Retinal pigment epithelial cell (primary cell): ENCODE data around the gene RELA.

Source experiments
- DNase-seq: peaks from one replicate; pipeline ENCODE4 v3.0.0-alpha.2; 2010; ENCODE audit warnings: low read depth
- H3K4me3 ChIP-seq: 2 replicates; pipeline ENCODE4 v1.5.1; 2011; ENCODE audit warnings: mild to moderate bottlenecking, low read length, control low read depth, moderate library complexity
- CTCF ChIP-seq: conservative IDR thresholded peaks from 2 replicates; pipeline ENCODE4 v1.5.1; 2011; ENCODE audit warnings: low read depth, low read length, control low read depth, inconsistent platforms

The RELA gene

GRCh38 chr11:65703846-65704245, 41.1 kb upstream of the RELA start:
- no peak overlapping the region for H3K4me3 ChIP-seq
- DNase-seq, result no peak
- no peak for TF ChIP-seq CTCF

- no peak for DNase-seq
- no peak overlapping the region for H3K4me3 ChIP-seq
- TF ChIP-seq CTCF, result no peak
Measured at GRCh38 chr11:65701686-65702085, 39.0 kb upstream of the RELA start.

DNA sequence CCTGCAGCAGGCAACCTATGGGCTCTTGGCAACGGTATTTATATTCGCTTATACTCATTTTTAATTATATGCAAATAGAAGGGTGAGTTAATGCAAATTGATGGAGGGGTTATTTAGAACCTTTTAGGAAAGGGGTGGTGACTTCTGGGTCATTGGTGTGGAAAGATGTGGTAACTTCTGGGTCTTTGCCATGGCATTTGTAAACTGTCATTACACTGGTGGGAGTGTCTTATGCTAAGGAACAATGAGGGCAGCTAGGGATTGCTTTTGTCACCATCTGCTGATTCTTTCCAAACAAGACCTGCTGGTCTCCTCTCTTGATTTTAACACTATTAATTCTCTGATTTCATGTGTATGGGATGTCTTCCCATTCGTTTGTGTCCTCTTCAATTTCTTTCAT, 37.7 kb upstream of the RELA start:
- DNase-seq, result no peak
- no peak for TF ChIP-seq CTCF
- H3K4me3 ChIP-seq, result no peak overlapping the region

- no peak overlapping the region for H3K4me3 ChIP-seq
- TF ChIP-seq CTCF, result no peak
- no peak for DNase-seq
Measured at GRCh38 chr11:65699306-65699705, 36.6 kb upstream of the RELA start.

DNA sequence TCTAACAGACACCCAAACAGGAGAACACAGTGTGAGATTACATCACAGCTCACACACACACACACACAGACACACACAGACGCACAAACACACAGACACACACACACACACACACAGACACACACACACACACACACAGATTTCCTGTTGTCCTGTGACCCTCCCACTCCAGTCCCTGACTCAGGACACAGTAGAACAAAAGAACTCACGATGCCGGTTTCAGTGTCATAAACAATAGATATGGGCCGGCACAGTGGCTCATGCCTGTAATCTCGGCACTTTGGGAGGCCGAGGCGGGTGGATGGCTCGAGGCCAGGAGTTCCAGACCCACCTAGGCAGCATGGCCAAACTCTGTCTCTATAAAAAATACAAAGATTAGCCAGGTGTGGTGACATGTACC, 35.5 kb upstream of the RELA start:
- H3K4me3 ChIP-seq, result no peak overlapping the region
- no peak for TF ChIP-seq CTCF
- no peak for DNase-seq

DNA sequence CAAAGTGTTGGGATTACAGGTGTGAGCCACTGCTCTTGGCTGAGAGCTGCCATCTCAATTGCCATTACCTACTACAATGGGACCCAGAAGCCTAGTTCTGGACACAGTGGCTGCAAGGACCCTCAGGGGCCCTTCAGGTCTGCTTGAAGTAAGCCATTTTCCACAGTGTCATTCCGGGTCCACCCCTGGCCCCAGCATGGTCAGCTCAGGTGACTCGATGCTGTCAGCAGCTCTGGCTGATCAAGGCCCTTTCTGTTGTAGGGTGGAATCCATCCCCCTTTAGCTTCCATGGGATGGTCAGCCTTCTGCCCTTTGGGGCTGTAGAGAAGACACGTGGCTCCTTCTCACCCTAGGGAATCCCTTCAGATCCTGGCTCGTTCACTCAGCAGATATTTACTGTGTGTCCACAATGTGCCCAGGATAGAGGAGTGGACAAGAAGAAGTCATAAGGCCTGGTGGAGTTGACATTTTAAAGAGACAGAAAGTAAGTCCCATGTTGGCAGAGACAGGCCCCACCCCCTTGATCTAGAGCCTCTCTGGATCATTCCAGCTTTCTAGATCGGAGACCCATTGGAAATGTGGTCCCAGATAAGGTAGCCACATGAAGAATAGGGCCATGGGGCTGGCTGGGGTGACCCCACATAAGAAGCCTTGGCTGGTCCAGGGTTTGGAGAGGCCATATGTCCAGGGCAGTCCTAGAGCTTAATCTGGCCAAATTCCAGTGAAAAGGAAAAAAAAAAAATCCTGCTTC, 34.3 kb upstream of the RELA start:
- DNase-seq, result no peak
- no peak overlapping the region for H3K4me3 ChIP-seq
- TF ChIP-seq CTCF, result no peak

DNA sequence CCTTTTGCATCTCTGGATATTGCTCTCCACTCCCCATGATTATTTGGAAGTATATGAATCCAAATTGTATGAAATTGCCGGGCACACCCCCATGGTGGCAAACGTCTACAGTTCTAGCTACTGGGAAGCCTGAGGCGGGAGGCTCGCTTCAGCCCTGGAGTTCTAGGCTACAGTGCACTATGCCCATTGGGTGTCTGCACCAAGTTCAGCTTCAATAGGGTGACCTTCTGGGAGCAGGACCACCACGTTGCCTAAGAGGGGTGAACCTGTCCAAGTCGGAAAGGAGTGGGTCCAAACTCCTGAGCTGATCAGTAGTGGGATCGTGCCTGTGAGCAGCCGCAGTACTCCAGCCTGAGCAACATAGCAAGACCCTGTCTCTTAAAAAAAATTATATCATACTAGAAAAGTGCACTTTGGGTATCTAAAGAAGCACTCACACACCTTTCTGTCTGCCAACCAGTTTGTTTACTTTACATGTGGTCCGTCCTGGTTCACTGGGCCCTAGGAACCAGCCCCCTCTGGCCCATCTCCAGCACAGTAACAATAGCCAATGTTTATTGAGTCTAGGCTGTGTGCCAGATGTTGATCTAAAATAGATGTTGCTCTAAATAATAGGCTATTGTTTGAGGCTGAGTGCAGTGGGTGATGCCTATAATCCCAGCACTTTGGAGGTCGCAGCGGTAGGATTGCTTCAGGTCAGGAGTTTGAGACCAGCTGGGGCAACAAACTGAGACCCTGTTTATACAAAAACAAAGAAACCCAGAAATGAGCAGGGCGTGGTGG, 32.9 kb upstream of the RELA start:
- TF ChIP-seq CTCF, result no peak
- no peak overlapping the region for H3K4me3 ChIP-seq
- no peak for DNase-seq
